Psoas muscle (tissue), 8 donors: Measurements from ENCODE around the gene S100A8. TPM values are rescaled to one million over a fixed set of nuclear protein-coding genes. Genes with fewer than 3 reads are reported as not detected.

ENCODE experiments used
- ATAC-seq, 4 donors: fragments of 200-7000 bp; cut with Tn5 transposase; one replicate each; pipeline ENCODE4 v1.9.1; 2020; ENCODE audit warnings: moderate library complexity in 3 of 4, mild to moderate bottlenecking in 2 of 4
- DNase-seq, 2 donors: peaks; one replicate each; pipeline ENCODE4 v3.0.0-alpha.2; 2020
- H3K27ac ChIP-seq: fragments of 200-600 bp; one replicate; pipeline ENCODE4 v1.8.0; 2022
- H3K27me3 ChIP-seq, 3 donors: fragments of 200-600 bp in 1 of 3; one replicate each; pipeline versions ENCODE4 v1.6.1 to v1.8.0; 2013 to 2022; ENCODE audit warnings: low read length in 2 of 3, mild to moderate bottlenecking in 2 of 3, moderate library complexity in 1 of 3; ENCODE audit not compliant: insufficient read depth in 3 of 3
- H3K36me3 ChIP-seq, 2 donors: fragments of 200-600 bp in 1 of 2; one replicate each; pipeline versions ENCODE4 v1.6.1 to v1.8.0; 2013 to 2022; ENCODE audit warnings: low read depth in 1 of 2, mild to moderate bottlenecking in 1 of 2, moderate library complexity in 1 of 2; ENCODE audit not compliant: insufficient read depth in 1 of 2
- H3K4me1 ChIP-seq: fragments of 200-600 bp; one replicate; pipeline ENCODE4 v1.8.0; 2022
- H3K4me3 ChIP-seq: fragments of 200-600 bp; one replicate; pipeline ENCODE4 v1.8.0; 2022; ENCODE audit warnings: mild to moderate bottlenecking
- H3K9me3 ChIP-seq: fragments of 200-600 bp; one replicate; pipeline ENCODE4 v1.8.0; 2022
- WGBS, 3 donors: extraction: QIAGEN DNeasy Blood & Tissue Kit; methylation state at CpG; one replicate each; pipeline versions ENCODE4 v1.1.6 to v1.1.7; 2013; 5-methylcytosine and 5-hydroxymethylcytosine counted together
- intact Hi-C, 2 donors: fragments of 100-400 bp; cut with DNase I; formaldehyde crosslinking; loops; one replicate each; pipeline versions ENCODE4 v1.11.0 to v1.14.2; 2022
- polyA plus RNA-seq, 3 donors: library from polyadenylated mRNA; stranded (reverse); fragments of 200-250 nt; gene quantifications; one replicate each; pipeline ENCODE4 v1.2.3, GENCODE V29; 2013
- total RNA-seq, 4 donors: library from RNA; stranded (reverse); fragmentation: NEBNext Ultra II Directional in 2 of 4; extraction: Animal tissue kit (Norgen Biotek cat#: 25700) in 2 of 4; gene quantifications; one replicate each; pipeline versions ENCODE4 v1.2.1 to v1.2.4, GENCODE V29; 2021 to 2023
- TF ChIP-seq, protein P1 (sequence below): fragments of 200-600 bp; IDR thresholded peaks from one replicate; pipeline ENCODE4 v1.8.0; 2022; ENCODE audit warnings: antibody characterized with exemption
- donor health status: healthy with polysubstance abuse.
- donor health status: DM: no; HTN: no; CAD: no; lungs with moderate emphysema.
- donor health status: Bipolar disorder and iron deficiency.
- donor health status: healthy.
- donor health status: DM: yes; HTN: yes; CAD: no.
- donor health status: DM: no; HTN: no; CAD: no.
- donor health status: DM: no; HTN: no; CAD: no.
- donor health status: DM: yes; HTN: yes; CAD: no.

Gene S100A8
- total and polyA plus RNA-seq, 7 donors: 16.8 to 57.0 (median 30.6) TPM

DNA sequence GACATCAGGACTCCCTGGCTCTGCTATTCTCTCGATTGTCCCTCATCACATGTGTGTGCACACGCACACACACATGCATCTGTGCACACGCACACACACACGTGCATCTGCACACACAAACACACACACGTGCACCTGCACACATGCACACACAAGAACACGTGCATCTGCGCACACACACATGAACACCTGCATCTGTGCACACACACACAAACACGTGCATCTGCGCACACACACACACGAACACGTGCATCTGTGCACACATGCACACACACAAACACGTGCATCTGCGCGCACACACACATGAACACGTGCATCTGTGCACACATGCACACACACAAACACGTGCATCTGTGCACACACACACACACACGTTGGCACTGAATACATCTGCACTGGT lies 40.1 kb upstream of the S100A8 start:
- TF ChIP-seq, protein P1, sequence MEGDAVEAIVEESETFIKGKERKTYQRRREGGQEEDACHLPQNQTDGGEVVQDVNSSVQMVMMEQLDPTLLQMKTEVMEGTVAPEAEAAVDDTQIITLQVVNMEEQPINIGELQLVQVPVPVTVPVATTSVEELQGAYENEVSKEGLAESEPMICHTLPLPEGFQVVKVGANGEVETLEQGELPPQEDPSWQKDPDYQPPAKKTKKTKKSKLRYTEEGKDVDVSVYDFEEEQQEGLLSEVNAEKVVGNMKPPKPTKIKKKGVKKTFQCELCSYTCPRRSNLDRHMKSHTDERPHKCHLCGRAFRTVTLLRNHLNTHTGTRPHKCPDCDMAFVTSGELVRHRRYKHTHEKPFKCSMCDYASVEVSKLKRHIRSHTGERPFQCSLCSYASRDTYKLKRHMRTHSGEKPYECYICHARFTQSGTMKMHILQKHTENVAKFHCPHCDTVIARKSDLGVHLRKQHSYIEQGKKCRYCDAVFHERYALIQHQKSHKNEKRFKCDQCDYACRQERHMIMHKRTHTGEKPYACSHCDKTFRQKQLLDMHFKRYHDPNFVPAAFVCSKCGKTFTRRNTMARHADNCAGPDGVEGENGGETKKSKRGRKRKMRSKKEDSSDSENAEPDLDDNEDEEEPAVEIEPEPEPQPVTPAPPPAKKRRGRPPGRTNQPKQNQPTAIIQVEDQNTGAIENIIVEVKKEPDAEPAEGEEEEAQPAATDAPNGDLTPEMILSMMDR: no peak
- Histone ChIP-seq H3K36me3 (no peaks in the 10 kb centered on the region), H3K4me3 (no peak overlapping the region), H3K27me3 (no peaks in the 10 kb centered on the region), H3K4me1 (no peaks in the 10 kb centered on the region), H3K9me3 (no peaks in the 10 kb centered on the region), H3K27ac (no peak overlapping the region)
- 82 to 83% (median 83%) methylated on average over 17 of the region's 17 CpGs for whole genome bisulfite sequencing, 3 donors
- no peak for ATAC-seq
- DNase-seq: no peak
- intact Hi-C loops: no loop called here

DNA sequence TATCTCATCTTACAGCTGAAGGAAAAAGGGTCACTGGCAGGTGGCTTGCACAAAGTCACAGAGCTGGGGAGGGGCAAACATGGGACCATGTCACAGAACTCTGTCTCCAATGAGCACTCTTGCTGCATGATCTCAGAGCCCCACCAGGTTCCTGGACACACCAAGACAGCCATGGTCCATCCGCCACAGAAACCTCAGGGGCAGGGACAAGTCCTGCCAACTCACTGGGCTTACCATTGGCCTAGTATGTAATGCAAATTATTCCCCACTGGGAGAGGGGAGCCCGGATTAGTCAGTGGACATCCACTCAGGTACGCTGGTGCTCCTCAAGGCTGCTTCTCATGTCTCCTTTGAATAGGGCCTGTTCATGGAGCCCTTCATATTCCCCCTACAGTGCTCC lies 39.7 kb upstream of the S100A8 start:
- H3K4me1 ChIP-seq: no peaks in the 10 kb centered on the region
- H3K27me3 ChIP-seq: peaks cover 0 to under 1% (median 0%) of the 10 kb centered on the region in 3 donors
- TF ChIP-seq, protein P1: no peak
- ATAC-seq: no peak
- WGBS, 3 donors: 73 to 78% (median 73%) methylated on average over 3 of the region's 3 CpGs
- no peaks in the 10 kb centered on the region for H3K36me3 ChIP-seq
- no peak for DNase-seq
- intact Hi-C loops: no loop called here
- no peak overlapping the region for H3K27ac ChIP-seq
- H3K4me3 ChIP-seq: no peak overlapping the region
- no peaks in the 10 kb centered on the region for H3K9me3 ChIP-seq

DNA sequence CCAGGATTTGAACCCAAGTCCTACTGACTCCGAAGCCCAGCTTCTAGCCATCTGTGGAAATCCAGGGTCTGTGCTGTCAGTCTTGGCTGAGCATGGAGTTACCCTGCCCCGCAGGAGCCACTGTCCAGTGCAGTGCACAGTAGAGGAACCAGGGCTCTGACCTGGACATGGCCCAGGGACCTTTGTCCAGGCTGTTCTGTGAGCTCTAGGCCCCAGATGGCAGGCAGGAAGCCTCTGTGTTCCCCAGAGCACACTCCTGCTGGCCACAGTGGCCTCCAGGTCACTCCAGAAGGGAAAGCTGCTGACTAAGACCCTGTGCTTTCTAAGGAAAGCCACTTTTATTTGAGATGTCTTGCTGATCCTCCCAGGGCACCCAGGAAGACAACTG lies 39.3 kb upstream of the S100A8 start:
- DNase-seq (no peak), ATAC-seq (no peak)
- intact Hi-C loops: no loop called here
- 69 to 83% (median 81%) methylated on average over 2 of the region's 2 CpGs for WGBS, 3 donors
- H3K27me3 ChIP-seq: peaks cover 0 to 4% (median 0%) of the 10 kb centered on the region in 3 donors
- no peak overlapping the region for H3K4me3 ChIP-seq
- H3K27ac ChIP-seq: no peak overlapping the region
- no peaks in the 10 kb centered on the region for H3K36me3 ChIP-seq
- no peaks in the 10 kb centered on the region for H3K9me3 ChIP-seq
- TF ChIP-seq, protein P1: no peak
- H3K4me1 ChIP-seq: no peaks in the 10 kb centered on the region

DNA sequence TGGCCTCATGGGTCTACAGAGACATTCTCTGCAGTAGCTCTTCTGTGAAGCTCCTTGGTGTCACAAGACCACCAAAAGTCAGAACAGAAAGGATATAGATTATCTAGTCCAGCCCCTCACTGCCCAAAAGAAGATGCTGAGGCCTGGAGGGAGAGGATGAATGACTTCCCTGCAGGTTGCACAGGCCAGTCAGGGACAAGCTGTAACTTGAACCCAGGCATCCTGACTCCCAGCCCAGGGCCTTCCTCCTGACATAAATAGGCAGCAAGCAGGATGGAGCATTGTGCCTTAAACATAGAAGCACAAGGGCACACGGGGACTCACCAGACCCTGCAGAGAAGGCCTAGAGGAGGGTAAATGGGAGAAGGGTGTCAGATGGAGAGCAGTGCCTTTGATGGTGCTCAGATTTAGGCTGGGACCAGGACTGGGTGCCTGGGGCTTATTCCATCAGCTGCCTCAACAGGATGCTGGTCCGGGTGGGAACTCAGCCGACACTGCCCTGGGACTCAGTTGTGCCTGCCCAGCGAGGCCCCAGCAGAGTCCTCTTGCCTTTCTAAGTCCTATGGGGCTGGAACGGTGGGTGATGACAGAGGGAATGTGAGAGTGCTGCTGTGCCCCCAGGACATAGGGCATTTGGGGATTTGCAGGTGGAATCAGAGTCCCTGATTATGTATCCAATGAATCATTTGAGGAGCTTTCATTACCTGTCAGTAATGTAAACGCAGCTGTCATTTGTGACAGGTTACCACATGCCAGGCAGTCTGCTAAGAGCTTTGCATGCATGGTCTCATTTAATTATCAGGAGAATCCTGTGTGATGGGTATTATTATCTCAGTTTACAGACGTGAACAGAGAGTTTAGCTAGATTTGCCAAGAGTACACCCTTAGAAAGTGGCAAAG lies 38.6 kb upstream of the S100A8 start:
- ATAC-seq: no peak
- H3K36me3 ChIP-seq: no peaks in the 10 kb centered on the region

More for the DNA sequence above, 38.6 kb upstream of the S100A8 start:
- no peak overlapping the region for H3K27ac ChIP-seq
- intact Hi-C loops: no loop called here
- TF ChIP-seq, protein P1: no peak
- no peak for DNase-seq
- H3K27me3 ChIP-seq: peaks cover 0 to 11% (median 0%) of the 10 kb centered on the region in 3 donors
- H3K4me1 ChIP-seq: no peaks in the 10 kb centered on the region
- no peaks in the 10 kb centered on the region for H3K9me3 ChIP-seq
- WGBS, 3 donors: 70 to 78% (median 76%) methylated on average over 7 of the region's 7 CpGs
- H3K4me3 ChIP-seq: no peak overlapping the region
